Stimulated activated CD8-positive, alpha-beta memory T cell treated with anti-CD3 and anti-CD28 coated beads, Interleukin-2, amount 100 ng/mL, for 48 hours (primary cell): ENCODE results near the gene ADAMTS9.
A peak's percentile ranks its signal among the peaks of the same experiment; 100 is the strongest.

Source experiments
- DNase-seq, 2 donors: peaks; one replicate each; pipeline ENCODE4 v3.0.0-alpha.2; 2020; ENCODE audit warnings: low read depth in 2 of 2

ADAMTS9 gene

DNA sequence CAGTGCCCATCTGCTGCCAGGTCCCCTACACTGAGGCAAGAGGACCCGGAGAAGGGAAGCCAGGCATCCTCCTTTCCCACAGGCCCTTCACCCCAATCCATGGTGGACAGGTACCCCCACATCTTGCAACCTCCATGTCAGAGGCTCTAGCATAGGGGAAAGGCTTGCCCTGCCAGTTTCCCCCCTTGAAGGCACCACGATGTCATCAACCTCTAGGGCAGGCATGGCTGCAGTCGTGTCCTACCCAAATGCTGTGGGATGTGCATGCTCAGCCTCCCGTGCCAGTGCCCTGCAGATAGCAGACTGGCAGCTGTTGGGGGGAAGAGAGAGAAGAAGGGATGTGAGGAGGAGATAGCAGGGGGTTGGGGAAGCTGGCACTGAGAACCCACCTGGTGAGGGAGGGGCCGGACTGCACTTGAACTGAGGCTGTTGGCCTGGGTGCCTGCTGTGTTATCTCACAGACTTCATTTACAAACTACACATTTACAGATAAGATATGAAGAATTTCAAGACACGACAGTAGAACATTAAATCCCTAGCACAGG, 197.5 kb downstream of the ADAMTS9 start:
- DNase-seq: no peak

- DNase-seq: no peak
Observed at GRCh38 chr3:64489361-64490044, 198.3 kb downstream of the ADAMTS9 start.

- DNase-seq: no peak
Observed at GRCh38 chr3:64488939-64489338, 198.9 kb downstream of the ADAMTS9 start.

DNA sequence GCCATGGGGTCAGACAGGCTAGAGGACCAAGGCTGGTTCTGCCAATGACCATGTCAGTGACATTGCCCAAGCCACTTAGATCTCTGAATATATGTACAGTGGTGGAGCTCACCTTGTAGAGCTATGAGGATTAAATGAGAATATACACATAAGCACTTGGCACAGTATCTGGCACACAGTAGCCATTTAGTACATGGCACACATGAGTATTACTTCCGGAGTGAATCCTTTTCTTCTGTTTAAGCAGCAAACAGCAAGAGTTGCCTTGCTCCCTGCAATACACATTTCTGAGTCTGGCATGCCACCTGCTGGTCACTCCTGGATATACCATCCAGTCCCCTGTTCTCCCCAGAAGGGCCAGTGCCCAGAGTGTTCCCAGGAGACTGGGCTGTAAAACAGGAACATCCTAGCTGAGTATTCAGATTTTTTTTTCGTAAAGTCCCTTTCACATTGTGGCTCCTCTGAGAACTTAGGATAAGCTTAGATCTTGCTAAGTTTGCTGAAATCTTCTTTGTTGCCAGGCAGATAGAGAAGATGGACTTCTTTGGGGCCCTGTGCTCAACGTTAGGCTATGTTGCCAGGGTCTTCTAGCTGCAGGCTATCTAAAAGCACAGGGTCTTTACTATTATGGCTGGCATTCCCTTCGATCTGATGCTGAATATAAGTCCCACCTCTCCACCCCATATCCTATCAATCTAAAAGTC, 203.4 kb downstream of the ADAMTS9 start:
- DNase-seq: peak; percentile 29 to 55

GRCh38 chr3:64483467-64483866, 204.3 kb downstream of the ADAMTS9 start:
- DNase-seq: no peak

- DNase-seq: no peak
Observed at GRCh38 chr3:64475037-64475436, 212.8 kb downstream of the ADAMTS9 start.

- DNase-seq: no peak
Observed at GRCh38 chr3:64473466-64473865, 214.3 kb downstream of the ADAMTS9 start.

DNA sequence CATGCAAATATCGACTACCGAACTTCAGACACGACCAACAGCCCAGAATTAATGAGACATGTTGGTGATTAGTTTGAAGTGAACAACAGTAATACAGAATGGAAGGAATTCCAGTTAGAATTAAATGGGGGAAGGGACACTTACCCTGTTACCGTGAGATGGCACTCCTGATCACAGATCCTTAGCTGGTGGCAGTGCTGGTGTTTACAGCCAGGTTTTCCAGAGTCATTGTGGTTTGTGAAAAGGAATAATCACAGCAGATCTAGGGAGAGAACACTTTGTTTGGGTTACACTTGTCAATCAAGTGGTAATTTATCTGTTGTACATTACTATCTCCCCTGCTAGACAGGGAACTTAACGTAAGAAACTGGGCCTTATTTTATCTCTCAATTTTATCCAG, 217.4 kb downstream of the ADAMTS9 start:
- DNase-seq: no peak

GRCh38 chr3:64467255-64467944, 220.4 kb downstream of the ADAMTS9 start:
- DNase-seq: no peak
